Left lung (tissue), 10 donors: ENCODE measurements around the gene MLLT3. TPM values are rescaled to one million over a fixed set of nuclear protein-coding genes. Genes with fewer than 3 reads are reported as not detected.

ENCODE experiments used
- ATAC-seq: fragments of 200-7000 bp; cut with Tn5 transposase; one replicate; pipeline ENCODE4 v1.9.1; 2020; ENCODE audit warnings: moderate library complexity
- DNase-seq, 4 donors: peaks; one replicate each; pipeline ENCODE4 v3.0.0-alpha.2; 2013 to 2020
- H3K27ac ChIP-seq, 2 donors: fragments of 200-600 bp; sonication (generic) in 1 of 2; one replicate each; pipeline versions ENCODE4 v1.5.0 to v1.8.0; 2020 to 2021
- H3K27me3 ChIP-seq, 2 donors: fragments of 200-600 bp; sonication (generic) in 1 of 2; one replicate each; pipeline versions ENCODE4 v1.5.0 to v1.8.0; 2020 to 2021
- H3K36me3 ChIP-seq, 2 donors: fragments of 200-600 bp; sonication (generic) in 1 of 2; one replicate each; pipeline versions ENCODE4 v1.5.0 to v1.8.0; 2020 to 2021
- H3K4me1 ChIP-seq, 2 donors: fragments of 200-600 bp; one replicate each; pipeline ENCODE4 v1.8.0; 2021
- H3K4me3 ChIP-seq, 2 donors: fragments of 200-600 bp; sonication (generic) in 1 of 2; one replicate each; pipeline versions ENCODE4 v1.5.0 to v1.8.0; 2020 to 2021; ENCODE audit warnings: mild to moderate bottlenecking in 1 of 2
- H3K9me3 ChIP-seq, 2 donors: fragments of 200-600 bp; sonication (generic) in 1 of 2; one replicate each; pipeline versions ENCODE4 v1.5.0 to v1.8.0; 2020 to 2021
- intact Hi-C, 2 donors: fragments of 100-400 bp; cut with DNase I; formaldehyde crosslinking; loops; one replicate each; pipeline versions ENCODE4 v1.11.2 to v1.14.2; 2022
- polyA plus RNA-seq, 6 donors: library from polyadenylated mRNA; unstranded; fragments of 120-200 nt; gene quantifications; one replicate each; pipeline ENCODE4 v1.2.1, GENCODE V29; 2013; ENCODE audit not compliant: insufficient read length in 6 of 6
- total RNA-seq, 2 donors: library from RNA; stranded (reverse); fragmentation: NEBNext Ultra II Directional; extraction: Animal tissue kit (Norgen Biotek cat#: 25700); gene quantifications; one replicate each; pipeline ENCODE4 v1.2.1, GENCODE V29; 2021
- TF ChIP-seq, protein P1 (sequence below), 2 donors: fragments of 200-600 bp; sonication (generic) in 1 of 2; IDR thresholded peaks; one replicate each; pipeline versions ENCODE4 v1.5.0 to v1.8.0; 2021; ENCODE audit warnings: antibody characterized with exemption in 2 of 2
- donor health status: DM: no; HTN: yes; CAD: no.
- donor health status: DM: no; HTN: no; CAD: no.

The MLLT3 gene
- total and polyA plus RNA-seq, 8 donors = 17.0 to 38.2 (median 32.5) TPM

DNA sequence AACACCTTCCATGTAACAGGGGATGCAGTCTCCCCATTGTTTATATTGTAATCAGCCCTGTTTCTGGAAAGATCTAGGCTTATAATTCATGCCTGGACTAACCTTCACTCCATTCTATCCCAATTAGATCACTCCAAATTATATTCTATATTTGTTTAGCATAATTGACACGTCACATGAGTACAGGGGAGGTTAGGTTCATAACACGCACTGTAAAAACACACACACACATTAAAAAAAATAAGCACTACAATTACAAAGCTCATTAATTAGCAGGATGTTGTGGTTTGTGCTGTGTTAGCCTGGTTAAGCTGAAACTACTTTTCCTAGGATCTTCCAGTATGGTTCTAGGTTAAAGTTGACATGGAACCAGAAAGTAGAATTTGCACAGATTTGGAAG, 126.0 kb downstream of the MLLT3 start:
- TF ChIP-seq, protein P1, sequence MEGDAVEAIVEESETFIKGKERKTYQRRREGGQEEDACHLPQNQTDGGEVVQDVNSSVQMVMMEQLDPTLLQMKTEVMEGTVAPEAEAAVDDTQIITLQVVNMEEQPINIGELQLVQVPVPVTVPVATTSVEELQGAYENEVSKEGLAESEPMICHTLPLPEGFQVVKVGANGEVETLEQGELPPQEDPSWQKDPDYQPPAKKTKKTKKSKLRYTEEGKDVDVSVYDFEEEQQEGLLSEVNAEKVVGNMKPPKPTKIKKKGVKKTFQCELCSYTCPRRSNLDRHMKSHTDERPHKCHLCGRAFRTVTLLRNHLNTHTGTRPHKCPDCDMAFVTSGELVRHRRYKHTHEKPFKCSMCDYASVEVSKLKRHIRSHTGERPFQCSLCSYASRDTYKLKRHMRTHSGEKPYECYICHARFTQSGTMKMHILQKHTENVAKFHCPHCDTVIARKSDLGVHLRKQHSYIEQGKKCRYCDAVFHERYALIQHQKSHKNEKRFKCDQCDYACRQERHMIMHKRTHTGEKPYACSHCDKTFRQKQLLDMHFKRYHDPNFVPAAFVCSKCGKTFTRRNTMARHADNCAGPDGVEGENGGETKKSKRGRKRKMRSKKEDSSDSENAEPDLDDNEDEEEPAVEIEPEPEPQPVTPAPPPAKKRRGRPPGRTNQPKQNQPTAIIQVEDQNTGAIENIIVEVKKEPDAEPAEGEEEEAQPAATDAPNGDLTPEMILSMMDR (IDR thresholded peaks at IDR 0.05) = no peak
- H3K4me1 ChIP-seq = no peaks in the 10 kb centered on the region
- no peak for ATAC-seq

GRCh38 chr9:20495098-20495497, 127.2 kb downstream of the MLLT3 start:
- intact Hi-C loops = no loop called here
- H3K27me3 ChIP-seq = no peaks in the 10 kb centered on the region
- TF ChIP-seq, protein P1 (IDR thresholded peaks at IDR 0.05) = no peak
- H3K4me3 ChIP-seq = no peak overlapping the region
- H3K36me3 ChIP-seq = no peaks in the 10 kb centered on the region
- no peak for DNase-seq
- H3K27ac ChIP-seq = no peak overlapping the region
- ATAC-seq = no peak
- H3K9me3 ChIP-seq = no peaks in the 10 kb centered on the region
- H3K4me1 ChIP-seq = no peaks in the 10 kb centered on the region

More for the DNA sequence above, 126.0 kb downstream of the MLLT3 start:
- no peak overlapping the region for H3K27ac ChIP-seq
- H3K36me3 ChIP-seq = no peaks in the 10 kb centered on the region
- no peak for DNase-seq
- H3K27me3 ChIP-seq = no peaks in the 10 kb centered on the region
- intact Hi-C loops = no loop called here
- no peak overlapping the region for H3K4me3 ChIP-seq
- no peaks in the 10 kb centered on the region for H3K9me3 ChIP-seq

GRCh38 chr9:20494035-20494434, 128.3 kb downstream of the MLLT3 start:
- DNase-seq (no peak), ATAC-seq (no peak)
- H3K9me3 ChIP-seq = no peaks in the 10 kb centered on the region
- TF ChIP-seq, protein P1 (IDR thresholded peaks at IDR 0.05) = no peak
- no peak overlapping the region for H3K27ac ChIP-seq
- no peak overlapping the region for H3K4me3 ChIP-seq
- intact Hi-C loops = no loop called here
- no peaks in the 10 kb centered on the region for H3K36me3 ChIP-seq
- H3K27me3 ChIP-seq = no peaks in the 10 kb centered on the region
- H3K4me1 ChIP-seq = no peaks in the 10 kb centered on the region

DNA sequence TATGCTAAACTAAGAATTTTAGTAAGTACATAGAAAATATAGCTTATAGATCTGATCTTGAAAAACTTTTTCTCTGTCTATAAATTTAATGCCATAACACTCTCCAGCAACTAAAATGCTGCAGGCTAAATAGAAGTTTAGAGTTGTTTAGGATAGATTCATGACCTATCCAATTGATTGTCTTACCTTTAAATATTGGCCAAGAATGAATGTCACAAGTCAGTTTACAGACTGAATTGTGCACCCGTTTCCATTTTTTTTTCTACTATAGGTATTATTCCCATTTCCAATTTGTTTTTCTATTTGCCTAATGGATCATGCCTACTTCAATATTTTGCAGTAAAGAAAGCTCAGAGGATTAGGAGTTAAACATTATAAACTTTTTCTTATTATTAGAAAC, 129.5 kb downstream of the MLLT3 start:
- no peaks in the 10 kb centered on the region for H3K4me1 ChIP-seq
- intact Hi-C loops = no loop called here
- TF ChIP-seq, protein P1 (IDR thresholded peaks at IDR 0.05) = no peak
- H3K27ac ChIP-seq = no peak overlapping the region
- H3K27me3 ChIP-seq = no peaks in the 10 kb centered on the region
- H3K4me3 ChIP-seq = no peak overlapping the region
- DNase-seq (no peak), ATAC-seq (no peak)
- no peaks in the 10 kb centered on the region for H3K36me3 ChIP-seq
- no peaks in the 10 kb centered on the region for H3K9me3 ChIP-seq

DNA sequence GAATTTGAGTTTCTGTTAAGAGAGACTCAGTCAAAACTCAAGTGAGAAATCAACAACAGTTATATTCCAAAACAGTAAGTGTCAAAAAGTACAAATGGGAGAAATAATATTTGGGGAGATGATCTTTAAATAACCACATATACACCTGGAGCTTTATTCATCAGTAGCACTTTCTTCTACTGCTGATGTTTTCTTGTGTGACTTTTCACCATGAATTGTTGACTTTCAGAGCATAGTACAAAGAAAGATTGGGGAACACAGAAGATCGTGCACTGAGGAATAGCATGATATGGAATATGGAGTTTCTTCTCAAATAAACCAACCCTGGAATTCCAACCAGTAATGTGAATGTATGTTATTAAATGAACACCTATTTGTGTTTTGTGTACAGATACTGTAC, 130.7 kb downstream of the MLLT3 start:
- no peaks in the 10 kb centered on the region for H3K36me3 ChIP-seq
- intact Hi-C loops = no loop called here
- ATAC-seq (no peak), DNase-seq (no peak)
- H3K4me1 ChIP-seq = no peaks in the 10 kb centered on the region
- TF ChIP-seq, protein P1 (IDR thresholded peaks at IDR 0.05) = no peak
- H3K9me3 ChIP-seq = no peaks in the 10 kb centered on the region
- no peaks in the 10 kb centered on the region for H3K27me3 ChIP-seq
- H3K27ac ChIP-seq = no peak overlapping the region
- no peak overlapping the region for H3K4me3 ChIP-seq
